ENCODE data around the gene SCARB1. TPM values are rescaled to one million over a fixed set of nuclear protein-coding genes. Genes with fewer than 3 reads are reported as not detected.
A peak's percentile ranks its signal among the peaks of the same experiment; 100 is the strongest.

Gene SCARB1
- total RNA-seq, 1 donor from 2014 or later: 10.0 TPM

GRCh38 chr12:124797321-124797720 is 66.3 kb downstream of the SCARB1 start:
- DNase-seq (ENCODE audit: low read depth): no peak

- no peak for DNase-seq (ENCODE audit: low read depth)
These were observed 67.2 kb downstream of the SCARB1 start for GRCh38 chr12:124796303-124796960.

- no peak for DNase-seq (ENCODE audit: low read depth)
These were observed 68.3 kb downstream of the SCARB1 start for GRCh38 chr12:124795081-124795948.

- DNase-seq (ENCODE audit: low read depth): no peak
These were observed 70.7 kb downstream of the SCARB1 start for GRCh38 chr12:124792961-124793441.

GRCh38 chr12:124792156-124792555 is 71.5 kb downstream of the SCARB1 start:
- no peak for DNase-seq (ENCODE audit: low read depth)

GRCh38 chr12:124790650-124791400 is 72.8 kb downstream of the SCARB1 start:
- DNase-seq (ENCODE audit: low read depth): no peak

- no peak for DNase-seq (ENCODE audit: low read depth)
These were observed 74.6 kb downstream of the SCARB1 start for GRCh38 chr12:124788936-124789555.

- DNase-seq (ENCODE audit: low read depth): peak; percentile 79
These were observed 77.4 kb downstream of the SCARB1 start for GRCh38 chr12:124786061-124786964.

- no peak for DNase-seq (ENCODE audit: low read depth)
These were observed 78.6 kb downstream of the SCARB1 start for GRCh38 chr12:124784871-124785572.

GRCh38 chr12:124783087-124783486 is 80.6 kb downstream of the SCARB1 start:
- DNase-seq (ENCODE audit: low read depth): no peak

- no peak for DNase-seq (ENCODE audit: low read depth)
These were observed 81.5 kb downstream of the SCARB1 start for GRCh38 chr12:124782132-124782531.

GRCh38 chr12:124780752-124781685 is 82.6 kb downstream of the SCARB1 start:
- no peak for DNase-seq (ENCODE audit: low read depth)

GRCh38 chr12:124780336-124780735 is 83.3 kb downstream of the SCARB1 start:
- no peak for DNase-seq (ENCODE audit: low read depth)

GRCh38 chr12:124779161-124780141 is 84.2 kb downstream of the SCARB1 start:
- no peak for DNase-seq (ENCODE audit: low read depth)

GRCh38 chr12:124778411-124778810 is 85.3 kb downstream of the SCARB1 start:
- DNase-seq (ENCODE audit: low read depth): no peak

GRCh38 chr12:124777399-124778372 is 86.0 kb downstream of the SCARB1 start:
- DNase-seq (ENCODE audit: low read depth): no peak

GRCh38 chr12:124776125-124776513 is 87.5 kb downstream of the SCARB1 start:
- DNase-seq (ENCODE audit: low read depth): no peak

Data from renal cortical epithelial cell (primary cell).